Measurements from ENCODE around the gene SARDH. TPM values are rescaled to one million over a fixed set of nuclear protein-coding genes. Genes with fewer than 3 reads are reported as not detected.
A peak's percentile ranks its signal among the peaks of the same experiment; 100 is the strongest.

SARDH gene
- total and polyA plus RNA-seq, 9 of the 15 experiments (the other 6 are each of a cell fraction or from before 2014, with no cell fraction given): 0.14 TPM; not detected in 8

DNA sequence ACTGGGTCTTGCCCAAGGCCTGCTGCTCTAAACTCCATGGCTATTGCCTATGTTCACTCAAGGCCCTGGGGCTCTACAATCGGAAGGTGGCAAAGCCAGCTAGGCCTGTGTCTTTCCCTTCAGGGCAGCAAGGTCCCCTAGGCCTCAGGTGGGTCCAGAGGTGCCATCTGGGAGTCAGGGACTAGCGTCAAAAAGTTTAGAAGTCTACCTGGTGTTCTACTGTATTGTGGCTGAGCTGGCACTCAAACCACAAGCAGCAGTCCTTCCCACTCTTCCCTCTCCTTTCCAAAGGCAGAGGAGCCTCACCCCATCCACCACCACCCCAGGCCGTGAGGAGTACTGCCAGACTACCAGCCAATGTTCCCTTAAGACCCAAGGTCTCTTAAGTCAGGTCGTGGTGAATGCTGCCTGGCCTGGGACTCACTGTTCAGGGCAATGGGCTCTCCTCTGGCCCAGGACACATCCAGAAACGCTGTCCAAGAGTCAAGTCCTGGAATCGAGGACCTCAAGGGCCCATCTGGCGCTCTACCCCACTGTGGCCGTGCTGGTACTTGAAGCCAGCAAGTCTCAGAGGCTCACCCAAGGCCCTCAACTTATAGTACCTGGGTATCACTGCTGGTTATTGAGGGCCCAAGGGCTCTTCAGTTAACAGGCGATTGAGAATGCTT, 13.0 kb upstream of the SARDH start:
- intact Hi-C loops (cut with micrococcal nuclease): no loop called here

More for the DNA sequence above, 13.0 kb upstream of the SARDH start:
- Histone ChIP-seq H3K27me3 (ENCODE audit: control insufficient read depth in 2 of 2, insufficient read depth in 2 of 2, low read length in 2 of 2) (peaks cover 0 to 2% of the 10 kb centered on the region in 2 experiments; a peak in 2 of 5 replicates), H4K20me1 (replicated peaks; ENCODE audit: control insufficient read depth, insufficient read depth, low read length) (no peaks in the 10 kb centered on the region), H3K9me3 (replicated peaks; ENCODE audit: control insufficient read depth, insufficient read depth, low read depth, low read length) (no peaks in the 10 kb centered on the region), H3K4me3 (no peak overlapping the region), H3K9ac (ENCODE audit: insufficient read depth in 1 of 2, low read depth in 2 of 2, low read length in 2 of 2) (no peak overlapping the region), H3K36me3 (ENCODE audit: control insufficient read depth, insufficient read depth, low read length) (no peaks in the 10 kb centered on the region), H3K4me1 (replicated peaks in 1 of 2; ENCODE audit: control insufficient read depth in 2 of 2, insufficient read depth in 2 of 2, low read length in 2 of 2) (no peaks in the 10 kb centered on the region; a peak in 2 of 5 replicates), H3K4me2 (ENCODE audit: insufficient read depth, low read length) (no peak overlapping the region), H3K27ac (ENCODE audit: extremely low read depth, low read depth, low read length) (no peak overlapping the region), H3K9me1 (ENCODE audit: control insufficient read depth, insufficient read depth, low read length) (no peaks in the 10 kb centered on the region), H2AFZ (ENCODE audit: low read depth, low read length) (no peak overlapping the region), H3K79me2 (ENCODE audit: control insufficient read depth, insufficient read depth, low read length) (no peaks in the 10 kb centered on the region)
- 0% methylated on average over 9 of the region's 9 CpGs for WGBS (ENCODE audit: insufficient coverage, low coverage, missing lambda C conversion rate)
- in situ Hi-C loops (cut with MboI): no loop called here
- CTCF ChIA-PET (ENCODE audit: low intra/inter-chr PET ratio): no interaction called here
- BruUV-seq (replicated peaks): no TSS peak
- no peak for ATAC-seq
- TF ChIP-seq, protein P1, sequence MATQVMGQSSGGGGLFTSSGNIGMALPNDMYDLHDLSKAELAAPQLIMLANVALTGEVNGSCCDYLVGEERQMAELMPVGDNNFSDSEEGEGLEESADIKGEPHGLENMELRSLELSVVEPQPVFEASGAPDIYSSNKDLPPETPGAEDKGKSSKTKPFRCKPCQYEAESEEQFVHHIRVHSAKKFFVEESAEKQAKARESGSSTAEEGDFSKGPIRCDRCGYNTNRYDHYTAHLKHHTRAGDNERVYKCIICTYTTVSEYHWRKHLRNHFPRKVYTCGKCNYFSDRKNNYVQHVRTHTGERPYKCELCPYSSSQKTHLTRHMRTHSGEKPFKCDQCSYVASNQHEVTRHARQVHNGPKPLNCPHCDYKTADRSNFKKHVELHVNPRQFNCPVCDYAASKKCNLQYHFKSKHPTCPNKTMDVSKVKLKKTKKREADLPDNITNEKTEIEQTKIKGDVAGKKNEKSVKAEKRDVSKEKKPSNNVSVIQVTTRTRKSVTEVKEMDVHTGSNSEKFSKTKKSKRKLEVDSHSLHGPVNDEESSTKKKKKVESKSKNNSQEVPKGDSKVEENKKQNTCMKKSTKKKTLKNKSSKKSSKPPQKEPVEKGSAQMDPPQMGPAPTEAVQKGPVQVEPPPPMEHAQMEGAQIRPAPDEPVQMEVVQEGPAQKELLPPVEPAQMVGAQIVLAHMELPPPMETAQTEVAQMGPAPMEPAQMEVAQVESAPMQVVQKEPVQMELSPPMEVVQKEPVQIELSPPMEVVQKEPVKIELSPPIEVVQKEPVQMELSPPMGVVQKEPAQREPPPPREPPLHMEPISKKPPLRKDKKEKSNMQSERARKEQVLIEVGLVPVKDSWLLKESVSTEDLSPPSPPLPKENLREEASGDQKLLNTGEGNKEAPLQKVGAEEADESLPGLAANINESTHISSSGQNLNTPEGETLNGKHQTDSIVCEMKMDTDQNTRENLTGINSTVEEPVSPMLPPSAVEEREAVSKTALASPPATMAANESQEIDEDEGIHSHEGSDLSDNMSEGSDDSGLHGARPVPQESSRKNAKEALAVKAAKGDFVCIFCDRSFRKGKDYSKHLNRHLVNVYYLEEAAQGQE (IDR thresholded peaks at IDR 0.05; ENCODE audit: borderline replicate concordance): 0 out of 2 replicates have a peak, but pooled peaks have one; percentile 12
- TF ChIP-seq, protein P1 (CRISPR knock-in tag; IDR thresholded peaks at IDR 0.05; ENCODE audit: low read depth): no peak
- no peak for TF ChIP-seq GATA2 (CRISPR knock-in tag; IDR thresholded peaks at IDR 0.05)
- no peak for DNase-seq (ENCODE audit: extremely low read depth in 1 of 4, low spot score in 3 of 4)
- POLR2A ChIA-PET: no interaction called here
- no peak for FAIRE-seq
